K562 (cell line): ENCODE data around the gene CFAP206. TPM values are rescaled to one million over a fixed set of nuclear protein-coding genes. Genes with fewer than 3 reads are reported as not detected.

ENCODE experiments used
- GTF2A2 ChIP-seq: IDR thresholded peaks from 2 replicates; pipeline ENCODE4 v1.6.1; 2016; ENCODE audit warnings: mild to moderate bottlenecking, missing genetic modification characterization, missing compliant biosample characterization
- HDGF ChIP-seq: fragments of 450-650 bp; IDR thresholded peaks from 2 replicates; pipeline ENCODE4 v1.6.1; 2016
- KLF6 ChIP-seq: fragments of 250-450 bp; sonication (Bioruptor Pico); IDR thresholded peaks from 2 replicates; pipeline ENCODE4 v1.4.0; 2020; ENCODE audit warnings: mild to moderate bottlenecking, moderate library complexity, borderline replicate concordance
- NCOA1 ChIP-seq: fragments of 450-650 bp; IDR thresholded peaks from 2 replicates; pipeline ENCODE4 v1.6.1; 2016; ENCODE audit warnings: low read depth
- NCOA2 ChIP-seq, 2 experiments: fragments of 450-650 bp; IDR thresholded peaks; 2 replicates each; pipeline ENCODE4 v1.6.1; 2018; ENCODE audit warnings: mild to moderate bottlenecking in 2 of 2, moderate library complexity in 1 of 2; ENCODE audit not compliant: partially characterized antibody in 2 of 2
- RAD21 ChIP-seq, 2 experiments: fragments of 250-450 bp in 1 of 2; fragments of 450-650 bp in 1 of 2; sonication (Bioruptor Pico) in 1 of 2; formaldehyde crosslinking in 1 of 2; IDR thresholded peaks in 1 of 2; conservative IDR thresholded peaks in 1 of 2; 2 replicates each; pipeline versions ENCODE4 v1.4.0 to v1.8.0; 2020 to 2022; ENCODE audit warnings: mild to moderate bottlenecking in 2 of 2, moderate library complexity in 1 of 2
- TARDBP ChIP-seq: fragments of 450-650 bp; IDR thresholded peaks from 2 replicates; pipeline ENCODE4 v1.6.1; 2016
- ZNF197 ChIP-seq: fragments of 200-800 bp; sonication (Bioruptor generic); IDR thresholded peaks from 2 replicates; pipeline ENCODE4 v1.6.1; 2016; ENCODE audit warnings: low read depth, missing genetic modification characterization, missing compliant biosample characterization
- polyA plus RNA-seq, 8 experiments: library from polyadenylated mRNA; depleted of rRNA in 4 of 8; stranded (reverse) in 5 of 8; unstranded in 3 of 8; fragments of >200 nt; fragmentation: Nextera tagmentation in 2 of 8; fragmentation: Illumina TruSeq in 1 of 8; extraction: Ambion mirVana in 2 of 8; extraction: Trizol in 1 of 8; gene quantifications; 2 replicates each; pipeline versions ENCODE4 v1.2.1 to v1.2.3, GENCODE V29; 2011 to 2014; ENCODE audit warnings: inconsistent platforms in 1 of 8, missing spikeins in 1 of 8
- total RNA-seq, 7 experiments: library from RNA; depleted of rRNA in 6 of 7; stranded (reverse); fragments of >200 nt in 6 of 7; fragmentation: Illumina TruSeq in 2 of 7; extraction: Trizol in 2 of 7; gene quantifications; 2 replicates each; pipeline versions ENCODE4 v1.2.1 to v1.2.3, GENCODE V29; 2011 to 2021; ENCODE audit warnings: low replicate concordance in 1 of 7
- TF ChIP-seq, protein P1 (sequence below): fragments of 250-450 bp; sonication (Bioruptor Pico); IDR thresholded peaks from 2 replicates; pipeline ENCODE4 v1.5.0; 2021
- TF ChIP-seq, protein P2 (sequence below), 2 experiments: fragments of 450-650 bp; formaldehyde crosslinking in 1 of 2; IDR thresholded peaks; 2 replicates each; pipeline versions ENCODE4 v1.4.0 to v1.6.1; 2014 to 2020; ENCODE audit warnings: mild to moderate bottlenecking in 2 of 2, borderline replicate concordance in 1 of 2, low read depth in 1 of 2
- TF ChIP-seq, protein P3 (sequence below), 2 experiments: fragments of 450-650 bp; conservative IDR thresholded peaks; 2 replicates each; pipeline ENCODE4 v1.6.1; 2017; ENCODE audit warnings: mild to moderate bottlenecking in 2 of 2, moderate library complexity in 2 of 2
- TF ChIP-seq, protein P4 (sequence below): sonication (generic); formaldehyde crosslinking; IDR thresholded peaks from 2 replicates; pipeline ENCODE4 v1.8.0; 2022; ENCODE audit warnings: mild to moderate bottlenecking, missing genetic modification reagents

The CFAP206 gene
- total and polyA plus RNA-seq, 9 of the 15 experiments (the other 6 are each of a cell fraction or from before 2014, with no cell fraction given) = 0.06 to 0.33 (median 0.18) TPM; not detected in 2

DNA sequence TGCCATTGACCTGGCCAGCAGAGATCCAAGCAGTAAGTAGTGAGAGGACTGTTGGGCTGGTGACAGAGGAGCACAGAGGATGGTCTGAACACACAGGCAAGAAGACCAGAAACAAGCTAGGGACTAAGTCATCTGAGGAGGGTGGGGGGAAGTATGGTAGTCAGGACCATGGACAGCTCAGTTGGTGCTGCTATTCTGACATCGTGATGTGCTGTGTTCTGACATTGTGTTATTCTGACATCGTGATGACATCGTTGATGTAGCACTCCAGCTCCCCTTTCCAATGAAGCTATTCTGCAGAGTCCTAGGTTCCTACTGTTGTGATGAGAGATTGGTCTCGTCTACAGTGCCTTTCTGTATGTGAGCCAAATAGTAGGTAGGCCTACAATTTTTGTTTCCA lies 28.7 kb downstream of the CFAP206 start (continued):
- TF ChIP-seq, protein P1, sequence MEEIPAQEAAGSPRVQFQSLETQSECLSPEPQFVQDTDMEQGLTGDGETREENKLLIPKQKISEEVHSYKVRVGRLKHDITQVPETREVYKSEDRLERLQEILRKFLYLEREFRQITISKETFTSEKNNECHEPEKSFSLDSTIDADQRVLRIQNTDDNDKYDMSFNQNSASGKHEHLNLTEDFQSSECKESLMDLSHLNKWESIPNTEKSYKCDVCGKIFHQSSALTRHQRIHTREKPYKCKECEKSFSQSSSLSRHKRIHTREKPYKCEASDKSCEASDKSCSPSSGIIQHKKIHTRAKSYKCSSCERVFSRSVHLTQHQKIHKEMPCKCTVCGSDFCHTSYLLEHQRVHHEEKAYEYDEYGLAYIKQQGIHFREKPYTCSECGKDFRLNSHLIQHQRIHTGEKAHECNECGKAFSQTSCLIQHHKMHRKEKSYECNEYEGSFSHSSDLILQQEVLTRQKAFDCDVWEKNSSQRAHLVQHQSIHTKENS (CRISPR knock-in tag) = no peak
- TF ChIP-seq HDGF (no peak), ZNF197 (CRISPR knock-in tag) (peak; percentile 88), KLF6 (CRISPR knock-in tag) (no peak), NCOA2 (IDR thresholded peaks at IDR 0.05; ENCODE audit: partially characterized antibody in 2 of 2) (no peak), NCOA1 (peak; percentile 86), GTF2A2 (tag) (no peak), RAD21 (CRISPR knock-in tag; conservative IDR thresholded peaks at IDR 0.05 in 1 of 2, IDR thresholded peaks at IDR 0.05 in 1 of 2) (no peak), TARDBP (no peak)
- TF ChIP-seq, protein P2, sequence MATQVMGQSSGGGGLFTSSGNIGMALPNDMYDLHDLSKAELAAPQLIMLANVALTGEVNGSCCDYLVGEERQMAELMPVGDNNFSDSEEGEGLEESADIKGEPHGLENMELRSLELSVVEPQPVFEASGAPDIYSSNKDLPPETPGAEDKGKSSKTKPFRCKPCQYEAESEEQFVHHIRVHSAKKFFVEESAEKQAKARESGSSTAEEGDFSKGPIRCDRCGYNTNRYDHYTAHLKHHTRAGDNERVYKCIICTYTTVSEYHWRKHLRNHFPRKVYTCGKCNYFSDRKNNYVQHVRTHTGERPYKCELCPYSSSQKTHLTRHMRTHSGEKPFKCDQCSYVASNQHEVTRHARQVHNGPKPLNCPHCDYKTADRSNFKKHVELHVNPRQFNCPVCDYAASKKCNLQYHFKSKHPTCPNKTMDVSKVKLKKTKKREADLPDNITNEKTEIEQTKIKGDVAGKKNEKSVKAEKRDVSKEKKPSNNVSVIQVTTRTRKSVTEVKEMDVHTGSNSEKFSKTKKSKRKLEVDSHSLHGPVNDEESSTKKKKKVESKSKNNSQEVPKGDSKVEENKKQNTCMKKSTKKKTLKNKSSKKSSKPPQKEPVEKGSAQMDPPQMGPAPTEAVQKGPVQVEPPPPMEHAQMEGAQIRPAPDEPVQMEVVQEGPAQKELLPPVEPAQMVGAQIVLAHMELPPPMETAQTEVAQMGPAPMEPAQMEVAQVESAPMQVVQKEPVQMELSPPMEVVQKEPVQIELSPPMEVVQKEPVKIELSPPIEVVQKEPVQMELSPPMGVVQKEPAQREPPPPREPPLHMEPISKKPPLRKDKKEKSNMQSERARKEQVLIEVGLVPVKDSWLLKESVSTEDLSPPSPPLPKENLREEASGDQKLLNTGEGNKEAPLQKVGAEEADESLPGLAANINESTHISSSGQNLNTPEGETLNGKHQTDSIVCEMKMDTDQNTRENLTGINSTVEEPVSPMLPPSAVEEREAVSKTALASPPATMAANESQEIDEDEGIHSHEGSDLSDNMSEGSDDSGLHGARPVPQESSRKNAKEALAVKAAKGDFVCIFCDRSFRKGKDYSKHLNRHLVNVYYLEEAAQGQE (IDR thresholded peaks at IDR 0.05; ENCODE audit: borderline replicate concordance) = peak; percentile 99
- TF ChIP-seq, protein P2 (CRISPR knock-in tag; IDR thresholded peaks at IDR 0.05; ENCODE audit: low read depth) = peak; percentile 98
- TF ChIP-seq, protein P3, sequence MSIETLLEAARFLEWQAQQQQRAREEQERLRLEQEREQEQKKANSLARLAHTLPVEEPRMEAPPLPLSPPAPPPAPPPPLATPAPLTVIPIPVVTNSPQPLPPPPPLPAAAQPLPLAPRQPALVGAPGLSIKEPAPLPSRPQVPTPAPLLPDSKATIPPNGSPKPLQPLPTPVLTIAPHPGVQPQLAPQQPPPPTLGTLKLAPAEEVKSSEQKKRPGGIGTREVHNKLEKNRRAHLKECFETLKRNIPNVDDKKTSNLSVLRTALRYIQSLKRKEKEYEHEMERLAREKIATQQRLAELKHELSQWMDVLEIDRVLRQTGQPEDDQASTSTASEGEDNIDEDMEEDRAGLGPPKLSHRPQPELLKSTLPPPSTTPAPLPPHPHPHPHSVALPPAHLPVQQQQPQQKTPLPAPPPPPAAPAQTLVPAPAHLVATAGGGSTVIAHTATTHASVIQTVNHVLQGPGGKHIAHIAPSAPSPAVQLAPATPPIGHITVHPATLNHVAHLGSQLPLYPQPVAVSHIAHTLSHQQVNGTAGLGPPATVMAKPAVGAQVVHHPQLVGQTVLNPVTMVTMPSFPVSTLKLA (conservative IDR thresholded peaks at IDR 0.05) = peak in 1 of 2 experiments; percentile 54; a peak in 2 of 4 replicates
- TF ChIP-seq, protein P4, sequence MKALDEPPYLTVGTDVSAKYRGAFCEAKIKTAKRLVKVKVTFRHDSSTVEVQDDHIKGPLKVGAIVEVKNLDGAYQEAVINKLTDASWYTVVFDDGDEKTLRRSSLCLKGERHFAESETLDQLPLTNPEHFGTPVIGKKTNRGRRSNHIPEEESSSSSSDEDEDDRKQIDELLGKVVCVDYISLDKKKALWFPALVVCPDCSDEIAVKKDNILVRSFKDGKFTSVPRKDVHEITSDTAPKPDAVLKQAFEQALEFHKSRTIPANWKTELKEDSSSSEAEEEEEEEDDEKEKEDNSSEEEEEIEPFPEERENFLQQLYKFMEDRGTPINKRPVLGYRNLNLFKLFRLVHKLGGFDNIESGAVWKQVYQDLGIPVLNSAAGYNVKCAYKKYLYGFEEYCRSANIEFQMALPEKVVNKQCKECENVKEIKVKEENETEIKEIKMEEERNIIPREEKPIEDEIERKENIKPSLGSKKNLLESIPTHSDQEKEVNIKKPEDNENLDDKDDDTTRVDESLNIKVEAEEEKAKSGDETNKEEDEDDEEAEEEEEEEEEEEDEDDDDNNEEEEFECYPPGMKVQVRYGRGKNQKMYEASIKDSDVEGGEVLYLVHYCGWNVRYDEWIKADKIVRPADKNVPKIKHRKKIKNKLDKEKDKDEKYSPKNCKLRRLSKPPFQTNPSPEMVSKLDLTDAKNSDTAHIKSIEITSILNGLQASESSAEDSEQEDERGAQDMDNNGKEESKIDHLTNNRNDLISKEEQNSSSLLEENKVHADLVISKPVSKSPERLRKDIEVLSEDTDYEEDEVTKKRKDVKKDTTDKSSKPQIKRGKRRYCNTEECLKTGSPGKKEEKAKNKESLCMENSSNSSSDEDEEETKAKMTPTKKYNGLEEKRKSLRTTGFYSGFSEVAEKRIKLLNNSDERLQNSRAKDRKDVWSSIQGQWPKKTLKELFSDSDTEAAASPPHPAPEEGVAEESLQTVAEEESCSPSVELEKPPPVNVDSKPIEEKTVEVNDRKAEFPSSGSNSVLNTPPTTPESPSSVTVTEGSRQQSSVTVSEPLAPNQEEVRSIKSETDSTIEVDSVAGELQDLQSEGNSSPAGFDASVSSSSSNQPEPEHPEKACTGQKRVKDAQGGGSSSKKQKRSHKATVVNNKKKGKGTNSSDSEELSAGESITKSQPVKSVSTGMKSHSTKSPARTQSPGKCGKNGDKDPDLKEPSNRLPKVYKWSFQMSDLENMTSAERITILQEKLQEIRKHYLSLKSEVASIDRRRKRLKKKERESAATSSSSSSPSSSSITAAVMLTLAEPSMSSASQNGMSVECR (CRISPR knock-in tag) = peak; percentile 30; the same call in 1 of the 2 replicates
